Jurkat, Clone E6-1 (cell line): ENCODE results near the gene CDK4.

Experiments used
- DNase-seq: peaks from one replicate; pipeline ENCODE4 v3.0.0-alpha.2; 2011; ENCODE audit warnings: low read depth, low spot score
- H3K4me3 ChIP-seq: 2 replicates; pipeline ENCODE4 v1.5.1; 2011; ENCODE audit warnings: mild to moderate bottlenecking, low read length, control low read depth, moderate library complexity

Gene CDK4

DNA sequence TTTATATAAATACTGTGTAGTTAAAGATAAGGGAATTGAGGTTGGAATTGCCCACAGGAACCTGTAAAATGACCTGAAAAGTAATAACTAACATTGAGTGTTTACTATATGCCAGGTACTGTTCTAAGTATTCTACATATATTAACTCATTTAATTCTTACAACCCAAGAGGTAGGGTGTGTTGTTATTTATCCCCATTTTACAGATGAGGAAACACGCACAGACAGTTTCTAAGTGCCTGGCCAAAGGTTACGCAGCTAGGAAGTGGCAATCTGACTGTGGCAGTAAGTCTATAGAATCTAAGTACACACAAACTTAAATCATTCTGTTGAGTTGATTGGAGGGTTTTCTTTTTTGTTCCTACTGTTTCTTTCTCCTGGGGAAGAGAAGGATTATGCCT lies 8.3 kb downstream of the CDK4 start:
- H3K4me3 ChIP-seq: no peak overlapping the region

DNA sequence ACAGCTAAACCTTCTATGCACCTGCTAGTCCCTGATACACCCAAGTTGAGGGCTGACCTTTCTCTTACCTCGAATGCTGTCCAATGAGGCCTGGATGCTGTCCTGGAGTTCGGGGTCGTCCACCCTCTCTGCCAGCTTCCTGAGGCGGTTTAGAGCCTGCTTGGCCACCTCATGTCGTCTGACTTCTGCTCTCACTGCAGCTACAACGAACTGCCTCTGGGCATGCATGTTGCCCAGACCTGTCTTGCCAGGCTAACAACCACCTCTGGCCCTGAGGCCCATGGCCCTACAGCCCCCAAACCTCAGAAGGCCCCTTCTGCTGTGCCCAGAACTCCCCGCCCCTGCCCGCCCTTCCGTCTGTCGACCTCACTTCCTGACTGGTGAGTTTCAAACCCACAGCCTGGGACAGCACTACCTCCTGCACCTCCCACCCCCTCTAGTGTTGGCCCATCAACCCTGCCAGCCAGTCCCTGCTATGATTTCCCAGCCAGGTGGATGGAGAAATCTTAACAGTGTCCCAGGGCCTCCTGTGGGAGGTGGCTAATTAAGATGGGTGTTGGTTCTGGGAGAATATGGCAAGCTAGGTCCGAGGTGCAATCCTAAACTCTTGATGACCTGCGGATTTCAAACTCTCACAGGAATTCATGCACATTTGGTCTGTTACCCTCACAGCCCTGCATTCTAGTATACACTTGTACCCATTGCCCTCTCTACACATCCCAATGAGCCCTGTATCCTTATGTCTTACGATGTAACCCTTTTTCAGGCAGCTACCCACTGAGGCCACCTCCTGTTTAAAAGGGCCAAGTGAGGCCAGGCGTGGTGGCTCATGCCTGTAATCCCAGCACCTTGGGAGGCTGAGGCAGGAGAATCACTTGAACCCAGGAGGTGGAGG lies 10.0 kb downstream of the CDK4 start:
- peak overlapping the region; percentile 91 for H3K4me3 ChIP-seq
- DNase-seq: peak; percentile 88

More for the DNA sequence above, 8.3 kb downstream of the CDK4 start:
- no peak for DNase-seq

DNA sequence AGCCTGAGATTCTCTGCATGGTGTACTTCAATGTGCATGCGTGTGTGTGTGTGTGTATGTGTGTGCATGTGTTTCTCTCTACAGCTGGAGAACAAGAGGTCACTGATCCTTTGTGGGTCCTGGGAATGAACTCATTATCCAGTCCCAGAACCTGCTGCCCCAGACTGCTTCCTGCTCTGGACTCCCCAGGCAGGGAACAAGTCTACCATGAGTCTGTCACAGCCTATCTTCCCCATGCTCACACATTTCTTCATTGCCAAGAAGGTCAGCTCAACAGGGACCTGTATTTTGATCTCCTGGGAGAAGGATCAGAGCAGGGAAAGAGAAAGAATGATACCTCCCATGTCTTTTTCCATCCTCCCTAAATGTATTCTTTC lies 10.7 kb downstream of the CDK4 start:
- no peak for DNase-seq
- peak overlapping the region; percentile 91 for H3K4me3 ChIP-seq

- DNase-seq: peak; percentile 95
- H3K4me3 ChIP-seq: peak overlapping the region; percentile 91
These were observed 11.3 kb downstream of the CDK4 start for GRCh38 chr12:57740656-57741412.

GRCh38 chr12:57739914-57740538 lies 12.1 kb downstream of the CDK4 start:
- DNase-seq: no peak
- H3K4me3 ChIP-seq: no peak overlapping the region

DNA sequence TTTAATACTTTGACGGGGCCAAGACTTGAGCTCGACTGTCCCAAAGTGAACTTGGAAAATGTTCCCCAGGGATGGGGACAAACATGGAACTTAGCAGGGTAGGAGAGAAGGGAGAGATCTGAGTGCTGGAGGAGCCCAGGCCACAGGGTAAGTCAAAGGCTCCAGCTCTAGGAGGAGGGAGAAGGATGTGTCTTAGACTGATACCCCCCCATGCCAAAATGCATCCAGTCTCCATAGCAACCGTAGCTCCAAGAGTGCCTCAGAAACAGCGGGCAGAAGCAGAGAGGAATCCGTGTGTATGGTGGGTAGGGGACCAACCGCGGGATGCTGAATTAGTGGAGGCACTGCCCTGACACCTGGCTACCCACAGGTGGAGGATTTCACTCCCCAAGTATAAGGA lies 12.7 kb downstream of the CDK4 start:
- DNase-seq: no peak
- H3K4me3 ChIP-seq: no peak overlapping the region

- DNase-seq: no peak
These were observed 13.4 kb downstream of the CDK4 start, which contains the start of gene AGAP2 for GRCh38 chr12:57738661-57739237. AGAP2 (minus strand) TSS chr12:57738742; CDS start chr12:57738246, 496 bp downstream.

DNA sequence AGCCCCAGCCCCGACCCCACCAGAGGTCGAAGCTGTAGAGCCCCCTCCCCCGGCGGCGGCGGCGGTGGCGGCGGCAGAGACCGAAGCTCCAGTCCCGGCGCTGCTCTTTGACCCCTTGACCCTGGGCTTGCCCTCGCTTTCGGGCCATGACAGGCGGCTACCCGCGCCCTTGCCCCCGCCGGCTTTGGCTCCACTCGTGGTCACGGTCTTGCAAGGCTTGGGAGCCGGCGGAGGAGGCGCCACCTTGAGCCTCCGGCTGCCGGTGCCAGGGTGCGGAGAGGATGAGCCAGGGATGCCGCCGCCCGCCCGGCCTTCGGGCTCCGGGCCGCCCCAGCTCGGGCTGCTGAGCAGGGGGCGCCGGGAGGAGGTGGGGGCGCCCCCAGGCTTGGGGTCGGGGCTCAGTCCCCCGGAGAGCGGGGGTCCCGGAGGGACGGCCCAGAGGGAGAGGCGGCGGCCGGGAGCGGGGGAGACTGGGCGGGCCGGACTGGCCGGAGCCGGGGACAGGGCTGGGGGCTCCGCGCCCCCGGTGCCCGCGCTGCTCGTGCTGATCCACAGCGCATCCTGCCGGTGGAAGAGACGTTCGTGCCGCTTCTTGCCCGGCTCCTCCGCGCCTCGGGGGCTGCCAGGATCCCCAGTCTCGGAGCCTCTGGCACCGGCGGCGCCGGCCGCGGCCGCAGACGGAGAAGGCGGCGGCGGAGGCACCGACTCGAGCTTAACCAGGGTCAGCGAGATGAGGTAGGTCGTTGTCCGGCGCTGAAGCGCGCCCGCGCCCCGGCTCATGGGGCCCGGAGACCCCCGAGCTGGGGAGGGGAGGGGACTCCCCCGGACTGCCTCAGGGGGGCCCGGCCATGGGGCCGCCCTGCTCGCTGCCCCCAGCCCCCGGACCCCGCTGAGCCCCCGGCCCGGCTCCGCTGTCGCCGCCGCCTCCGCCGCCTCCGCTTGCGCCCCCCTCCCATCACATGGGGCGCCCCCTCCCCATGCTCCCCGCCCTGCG lies 14.3 kb downstream of the CDK4 start:
- DNase-seq: no peak
- no peak overlapping the region for H3K4me3 ChIP-seq

More at GRCh38 chr12:57738661-57739237, 13.4 kb downstream of the CDK4 start, which contains the start of gene AGAP2:
- H3K4me3 ChIP-seq: no peak within 1 kb of the TSS

GRCh38 chr12:57736741-57737466 lies 15.2 kb downstream of the CDK4 start:
- H3K4me3 ChIP-seq: no peak overlapping the region
- DNase-seq: no peak

DNA sequence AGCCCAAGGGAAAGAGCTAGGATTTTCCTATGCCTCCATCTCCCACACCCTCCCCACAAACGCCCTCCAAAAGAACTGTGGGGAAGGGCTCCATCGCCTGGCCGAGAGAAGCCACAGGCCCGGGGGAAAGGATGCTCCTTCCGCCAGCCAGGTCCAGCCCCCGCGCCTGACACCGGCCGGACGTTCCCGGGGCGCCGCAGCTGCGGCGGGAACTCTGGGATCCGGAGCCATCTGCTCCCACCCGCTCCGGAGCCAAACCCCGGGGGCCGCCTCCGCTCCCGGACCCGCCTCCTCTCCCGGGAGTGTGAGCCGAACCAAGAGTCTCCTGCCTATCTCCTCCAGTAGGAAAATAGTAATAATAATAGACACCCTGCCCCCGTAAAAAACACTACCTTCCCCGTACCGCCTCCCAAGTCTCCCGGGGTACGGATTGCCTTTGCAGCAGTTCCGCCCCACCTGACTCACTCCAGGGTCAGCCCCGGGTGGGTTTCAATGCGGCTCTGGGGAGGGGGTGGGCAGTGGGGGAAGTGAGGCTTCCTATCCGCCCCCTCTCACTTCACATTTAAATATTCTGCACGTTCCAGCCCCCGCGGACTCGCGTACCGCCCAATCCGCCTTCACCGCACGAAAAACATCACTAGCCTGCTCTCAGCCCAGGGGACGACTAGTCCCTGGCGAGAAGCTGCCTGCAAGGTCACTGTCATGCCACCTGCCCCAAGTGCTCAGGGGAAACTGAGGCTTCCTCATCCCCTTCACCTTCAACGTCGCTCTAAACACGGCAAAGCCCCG lies 16.0 kb downstream of the CDK4 start:
- H3K4me3 ChIP-seq: no peak overlapping the region
- DNase-seq: no peak

DNA sequence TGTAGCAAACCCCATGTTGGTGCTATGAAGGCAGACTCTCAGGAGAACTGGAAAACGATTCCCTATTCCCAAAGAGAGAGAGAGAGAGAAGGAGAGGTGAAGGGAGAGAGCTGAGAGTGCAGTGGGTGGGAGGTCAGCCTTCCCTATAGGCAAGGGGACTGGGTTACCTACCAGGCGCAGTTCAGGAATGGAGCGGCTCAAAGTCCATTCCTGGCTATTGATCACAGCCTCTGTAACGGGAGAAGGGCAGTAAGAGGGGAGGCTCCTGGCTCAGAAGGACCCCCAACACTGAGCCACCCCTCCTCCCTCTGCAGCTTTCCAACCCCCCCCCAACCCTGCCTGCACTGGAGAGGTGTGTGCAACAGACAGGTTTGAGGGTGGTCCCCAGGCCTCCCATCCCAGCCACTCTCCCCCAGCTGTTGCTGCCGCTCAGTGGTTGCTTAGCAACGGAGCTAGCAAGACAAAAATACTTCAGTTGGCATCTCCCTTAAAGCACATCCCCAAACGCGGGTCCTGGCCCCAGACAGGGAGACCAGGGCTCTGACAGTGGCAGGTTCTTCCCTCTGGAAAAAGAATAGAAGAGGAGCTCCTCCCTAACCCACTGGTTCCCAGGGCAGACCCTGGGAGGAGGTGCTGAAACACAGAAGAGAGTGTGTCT lies 16.8 kb downstream of the CDK4 start:
- H3K4me3 ChIP-seq: no peak overlapping the region
- DNase-seq: no peak

- no peak for DNase-seq
- H3K4me3 ChIP-seq: no peak overlapping the region
These were observed 17.5 kb downstream of the CDK4 start for GRCh38 chr12:57734591-57734990.

GRCh38 chr12:57733928-57734327 lies 18.2 kb downstream of the CDK4 start:
- H3K4me3 ChIP-seq: no peak overlapping the region
- no peak for DNase-seq

DNA sequence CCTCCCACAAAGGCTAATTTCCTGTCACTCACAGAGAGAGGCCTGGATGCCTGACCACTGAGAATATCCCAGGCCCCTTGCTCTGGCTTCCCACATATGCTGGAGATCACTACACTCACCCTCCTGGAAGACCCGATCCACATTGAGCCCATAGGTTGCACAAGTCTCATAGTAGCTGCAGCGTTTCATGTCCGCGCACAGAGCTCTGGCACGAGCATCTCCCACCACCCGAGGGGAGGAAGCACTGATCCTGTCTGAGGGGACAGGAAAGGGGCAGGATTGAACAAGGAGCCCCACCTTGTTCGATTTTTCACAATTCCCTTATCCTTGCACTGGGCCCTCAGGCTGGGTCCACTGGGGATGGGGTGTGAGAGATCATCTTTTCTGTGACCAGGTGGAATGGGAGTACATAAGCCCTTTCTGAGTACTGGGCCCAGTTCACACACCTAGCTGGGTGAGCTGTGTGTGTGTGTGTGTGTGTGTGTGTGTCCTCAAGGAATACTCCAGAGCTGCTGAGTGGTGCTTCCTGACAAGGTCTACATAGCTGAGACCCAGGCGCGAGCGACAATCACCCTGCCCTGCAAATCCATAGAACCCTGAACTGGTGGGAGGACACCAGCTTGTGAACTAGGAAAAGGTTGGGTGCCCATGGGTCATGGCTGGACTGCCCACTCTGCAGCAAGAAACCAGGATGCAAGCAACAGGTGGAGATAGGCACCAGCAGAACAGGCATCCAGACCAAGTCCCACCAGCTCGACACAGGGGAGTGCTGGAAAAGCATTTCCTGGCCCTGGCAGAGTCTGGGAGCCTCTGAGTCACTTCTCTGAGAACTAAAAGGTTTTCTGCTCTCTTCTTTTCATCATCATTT lies 19.1 kb downstream of the CDK4 start:
- no peak for DNase-seq
- no peak overlapping the region for H3K4me3 ChIP-seq

DNA sequence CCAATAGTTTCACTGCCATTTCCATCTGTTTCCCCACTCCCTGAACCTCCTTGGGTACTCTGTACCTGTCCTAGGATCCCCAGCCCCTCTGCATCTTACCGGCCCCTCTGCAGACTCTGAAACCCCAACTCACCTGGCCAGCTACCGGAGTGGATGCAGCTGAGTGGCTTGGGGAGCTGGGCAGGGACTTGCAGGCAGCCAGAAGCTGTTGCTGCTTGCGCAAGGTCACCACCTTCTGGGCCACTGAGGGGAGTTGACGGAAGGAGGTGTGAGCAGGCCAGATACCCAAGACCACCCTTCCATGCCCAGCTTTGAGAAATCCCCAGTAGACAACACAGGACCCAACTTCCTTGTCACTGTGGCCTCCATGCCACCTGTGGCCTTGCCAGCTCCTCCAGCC lies 19.8 kb downstream of the CDK4 start:
- DNase-seq: no peak
- no peak overlapping the region for H3K4me3 ChIP-seq
